HEK293T (cell line): ENCODE data around the gene TMEM181.

ENCODE experiments used
- CTCF ChIA-PET: fragments of 350-600 bp; formaldehyde crosslinking; extraction: SDS; loops from one replicate; lab custom pipeline; 2021; ENCODE audit warnings: antibody characterized with exemption, inconsistent platforms; lab: Yijun Ruan, JAX
- POLR2A ChIA-PET: fragments of 350-600 bp; formaldehyde crosslinking; extraction: SDS; loops from one replicate; lab custom pipeline; 2020; ENCODE audit warnings: antibody characterized with exemption, inconsistent platforms; lab: Yijun Ruan, JAX
- DNase-seq: peaks from one replicate; pipeline ENCODE4 v3.0.0; 2012; ENCODE audit warnings: mixed read lengths; ENCODE audit errors: extremely low spot score
- ARNT ChIP-seq: fragments of 450-650 bp; IDR thresholded peaks from 2 replicates; pipeline ENCODE4 v1.6.1; 2017; ENCODE audit warnings: mild to moderate bottlenecking
- BHLHE40 ChIP-seq: fragments of 450-650 bp; IDR thresholded peaks from 2 replicates; pipeline ENCODE4 v1.6.1; 2016; ENCODE audit warnings: mild to moderate bottlenecking, moderate library complexity, borderline replicate concordance
- CTBP1 ChIP-seq: fragments of 450-650 bp; IDR thresholded peaks from 2 replicates; pipeline ENCODE4 v1.6.1; 2016; ENCODE audit warnings: borderline replicate concordance
- ELF4 ChIP-seq: fragments of 450-650 bp; IDR thresholded peaks from 2 replicates; pipeline ENCODE4 v1.6.1; 2017; ENCODE audit warnings: antibody characterized with exemption
- FOXA1 ChIP-seq: fragments of 450-650 bp; IDR thresholded peaks from 2 replicates; pipeline ENCODE4 v1.6.1; 2016; ENCODE audit warnings: mild to moderate bottlenecking
- FOXK2 ChIP-seq: fragments of 450-650 bp; IDR thresholded peaks from 2 replicates; pipeline ENCODE4 v1.6.1; 2016; ENCODE audit warnings: mild to moderate bottlenecking
- FOXM1 ChIP-seq: fragments of 450-650 bp; IDR thresholded peaks from 2 replicates; pipeline ENCODE4 v1.6.1; 2017; ENCODE audit warnings: mild to moderate bottlenecking, borderline replicate concordance
- HDGF ChIP-seq: fragments of 450-650 bp; IDR thresholded peaks from 2 replicates; pipeline ENCODE4 v1.6.1; 2017; ENCODE audit warnings: antibody characterized with exemption, borderline replicate concordance
- L3MBTL2 ChIP-seq: fragments of 450-650 bp; conservative IDR thresholded peaks from 2 replicates; pipeline ENCODE4 v1.6.1; 2016; ENCODE audit warnings: mild to moderate bottlenecking
- LEF1 ChIP-seq: fragments of 450-650 bp; IDR thresholded peaks from 2 replicates; pipeline ENCODE4 v1.6.1; 2017; ENCODE audit warnings: mild to moderate bottlenecking, borderline replicate concordance
- NFRKB ChIP-seq: fragments of 450-650 bp; IDR thresholded peaks from 2 replicates; pipeline ENCODE4 v1.6.1; 2016; ENCODE audit warnings: mild to moderate bottlenecking, moderate library complexity
- SP1 ChIP-seq: fragments of 450-650 bp; IDR thresholded peaks from 2 replicates; pipeline ENCODE4 v1.6.1; 2017
- SUZ12 ChIP-seq: fragments of 450-650 bp; IDR thresholded peaks from 2 replicates; pipeline ENCODE4 v1.6.1; 2016; ENCODE audit warnings: mild to moderate bottlenecking
- TARDBP ChIP-seq: fragments of 450-650 bp; IDR thresholded peaks from 2 replicates; pipeline ENCODE4 v1.6.1; 2016
- ZNF384 ChIP-seq: fragments of 450-650 bp; IDR thresholded peaks from 2 replicates; pipeline ENCODE4 v1.6.1; 2016
- TF ChIP-seq, protein P1 (sequence below): fragments of 450-650 bp; IDR thresholded peaks from 2 replicates; pipeline ENCODE4 v1.6.1; 2016

The TMEM181 gene, protein sequence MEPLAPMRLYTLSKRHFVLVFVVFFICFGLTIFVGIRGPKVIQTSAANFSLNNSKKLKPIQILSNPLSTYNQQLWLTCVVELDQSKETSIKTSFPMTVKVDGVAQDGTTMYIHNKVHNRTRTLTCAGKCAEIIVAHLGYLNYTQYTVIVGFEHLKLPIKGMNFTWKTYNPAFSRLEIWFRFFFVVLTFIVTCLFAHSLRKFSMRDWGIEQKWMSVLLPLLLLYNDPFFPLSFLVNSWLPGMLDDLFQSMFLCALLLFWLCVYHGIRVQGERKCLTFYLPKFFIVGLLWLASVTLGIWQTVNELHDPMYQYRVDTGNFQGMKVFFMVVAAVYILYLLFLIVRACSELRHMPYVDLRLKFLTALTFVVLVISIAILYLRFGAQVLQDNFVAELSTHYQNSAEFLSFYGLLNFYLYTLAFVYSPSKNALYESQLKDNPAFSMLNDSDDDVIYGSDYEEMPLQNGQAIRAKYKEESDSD

DNA sequence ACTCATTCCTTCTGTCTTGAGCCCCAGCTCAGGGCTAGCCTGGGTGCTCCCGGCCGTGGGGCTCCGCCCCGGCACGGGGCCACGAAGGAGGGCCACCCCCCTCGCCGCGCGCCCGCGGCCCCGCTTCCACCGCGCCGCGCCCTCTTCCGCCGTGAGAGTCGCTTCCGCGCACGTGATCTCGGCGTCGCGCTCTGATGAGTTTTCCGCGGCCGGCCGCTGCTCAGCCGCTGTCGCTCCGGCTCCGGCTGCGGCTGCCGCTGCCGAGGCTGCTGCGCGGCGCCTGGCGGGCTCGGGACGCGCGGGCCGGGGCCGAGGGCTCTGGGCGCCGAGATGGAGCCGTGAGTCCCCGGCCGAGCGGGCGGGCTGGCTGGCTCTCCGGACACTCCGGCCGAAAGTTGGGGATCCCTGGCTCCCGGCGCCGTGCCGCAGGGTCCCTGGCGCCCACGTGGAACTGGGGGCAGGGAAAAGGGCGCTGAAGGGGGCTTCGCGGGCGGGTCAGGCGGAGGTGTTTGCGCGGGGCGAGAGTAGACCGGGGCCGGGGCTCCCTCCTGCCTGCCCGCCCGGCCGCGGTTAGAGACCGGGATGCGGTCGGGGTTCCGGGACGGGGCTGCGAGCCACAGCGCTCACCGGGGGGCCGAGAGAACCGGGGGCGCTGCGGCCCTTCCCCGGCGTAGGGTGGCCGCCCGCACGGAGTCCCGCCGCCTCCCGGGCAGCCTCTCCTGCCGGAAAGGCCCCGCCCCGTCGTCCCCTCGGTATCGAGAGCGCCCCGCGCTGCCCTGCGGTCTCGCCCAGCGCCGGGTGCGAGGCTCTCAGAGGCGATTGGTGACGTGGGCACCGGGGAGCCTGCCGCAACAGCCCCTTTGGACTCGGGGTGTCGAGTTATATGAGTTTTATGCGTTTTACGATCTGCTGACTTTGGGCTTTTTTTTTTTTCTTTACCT lies at the start of gene TMEM181:
Gene TMEM181 (plus strand): TSS at position 197 of the 941 bp plus-strand sequence. CDS start 134 bp downstream, at position 331.
- DNase-seq, result peak; percentile 92
- ChIA-PET POLR2A (interaction anchor here (1.3 kb wide), 3 partner anchors 11 to 21 kb away, joined by 4 to 5 read pairs (median 5); no protein-coding TSS in a partner anchor), CTCF (interaction anchor here (0.7 to 1.3 kb wide), 3 partner anchors 45 to 352 kb away, joined by 3 to 4 read pairs (median 3); no protein-coding TSS in a partner anchor)
- TF ChIP-seq L3MBTL2 (peak; percentile 69), BHLHE40 (no peak), FOXM1 (peak; percentile 76), ARNT (peak; percentile 69; the same call in 1 of the 2 replicates)

DNA sequence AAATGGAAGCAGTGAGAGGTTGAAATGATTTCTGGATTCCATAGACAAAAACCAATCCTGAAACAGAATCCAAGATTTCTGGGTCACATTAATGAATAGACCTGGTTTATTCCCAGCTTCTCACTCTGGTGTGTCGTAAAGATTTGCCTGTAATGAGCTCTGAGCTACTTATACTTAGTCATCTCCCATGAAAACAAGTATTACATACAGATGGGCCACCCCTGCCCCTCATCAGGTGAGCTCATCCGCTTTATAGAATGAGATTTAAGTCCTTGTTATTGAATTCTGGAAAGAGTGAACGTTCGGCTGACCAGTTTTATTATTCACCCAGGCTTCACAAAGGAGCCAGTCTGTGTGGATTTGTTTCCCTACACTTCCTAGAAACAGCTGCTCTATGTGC lies 47.1 kb upstream of the TMEM181 start:
- TF ChIP-seq LEF1 (no peak), ARNT (no peak), ZNF384 (no peak), FOXK2 (no peak), BHLHE40 (no peak)
- TF ChIP-seq, protein P1, sequence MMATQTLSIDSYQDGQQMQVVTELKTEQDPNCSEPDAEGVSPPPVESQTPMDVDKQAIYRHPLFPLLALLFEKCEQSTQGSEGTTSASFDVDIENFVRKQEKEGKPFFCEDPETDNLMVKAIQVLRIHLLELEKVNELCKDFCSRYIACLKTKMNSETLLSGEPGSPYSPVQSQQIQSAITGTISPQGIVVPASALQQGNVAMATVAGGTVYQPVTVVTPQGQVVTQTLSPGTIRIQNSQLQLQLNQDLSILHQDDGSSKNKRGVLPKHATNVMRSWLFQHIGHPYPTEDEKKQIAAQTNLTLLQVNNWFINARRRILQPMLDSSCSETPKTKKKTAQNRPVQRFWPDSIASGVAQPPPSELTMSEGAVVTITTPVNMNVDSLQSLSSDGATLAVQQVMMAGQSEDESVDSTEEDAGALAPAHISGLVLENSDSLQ, result no peak
- POLR2A ChIA-PET, result no interaction called here
- no peak for DNase-seq
- CTCF ChIA-PET, result interaction anchor here (0.8 kb wide), 1 partner anchor 10 kb away, joined by 6 read pairs; no protein-coding TSS in a partner anchor

DNA sequence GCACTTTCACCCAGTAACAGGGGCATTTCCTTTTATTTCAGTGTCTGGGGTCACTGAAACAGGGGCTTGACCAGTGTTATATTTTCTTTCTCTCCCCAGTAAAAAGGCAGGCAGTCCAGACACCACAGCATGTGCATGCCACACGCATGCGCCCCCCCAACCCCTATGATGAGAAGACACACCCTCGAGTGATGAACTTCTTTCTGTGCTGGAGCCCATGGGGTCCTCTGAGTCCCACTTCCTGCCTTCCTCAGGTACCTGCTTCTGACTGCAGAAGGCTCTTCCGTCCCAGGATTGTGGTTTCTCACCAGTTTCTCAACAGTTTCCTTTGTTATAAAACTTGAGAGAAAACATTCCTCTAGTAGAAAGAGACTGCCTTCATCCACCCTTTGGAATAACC lies 45.7 kb upstream of the TMEM181 start:
- ChIA-PET CTCF (no interaction called here), POLR2A (no interaction called here)
- DNase-seq, result no peak
- TF ChIP-seq, protein P1, result no peak
- TF ChIP-seq FOXA1, result no peak
- TF ChIP-seq TARDBP, result no peak
- TF ChIP-seq ELF4, result no peak
- no peak for TF ChIP-seq L3MBTL2
- TF ChIP-seq FOXK2, result no peak
- no peak for TF ChIP-seq SP1
- TF ChIP-seq SUZ12, result no peak
- no peak for TF ChIP-seq FOXM1
- TF ChIP-seq HDGF, result no peak
- no peak for TF ChIP-seq NFRKB

DNA sequence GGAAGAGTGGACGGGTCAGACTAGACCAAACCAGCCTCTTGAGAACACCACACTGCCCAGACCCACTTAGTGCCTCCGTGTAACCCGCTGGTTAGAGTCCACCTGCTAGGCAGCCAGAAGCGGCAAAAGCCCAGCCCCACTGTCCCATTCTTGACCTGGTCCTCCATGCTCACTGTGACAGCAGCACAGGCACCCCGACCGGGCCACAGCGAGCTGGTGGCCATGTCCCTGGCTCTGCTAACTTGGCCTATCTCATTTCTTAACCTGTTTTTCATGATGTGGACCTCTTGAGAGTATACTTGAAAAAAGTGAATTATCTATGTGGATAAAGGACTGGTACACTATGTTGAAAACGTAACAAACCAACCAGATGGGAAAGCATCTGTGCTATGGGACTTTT lies 44.9 kb upstream of the TMEM181 start:
- CTCF ChIA-PET, result no interaction called here
- POLR2A ChIA-PET, result no interaction called here
- DNase-seq, result no peak
- TF ChIP-seq ARNT (no peak), SP1 (no peak), BHLHE40 (no peak), NFRKB (no peak), FOXA1 (no peak), TARDBP (no peak)

DNA sequence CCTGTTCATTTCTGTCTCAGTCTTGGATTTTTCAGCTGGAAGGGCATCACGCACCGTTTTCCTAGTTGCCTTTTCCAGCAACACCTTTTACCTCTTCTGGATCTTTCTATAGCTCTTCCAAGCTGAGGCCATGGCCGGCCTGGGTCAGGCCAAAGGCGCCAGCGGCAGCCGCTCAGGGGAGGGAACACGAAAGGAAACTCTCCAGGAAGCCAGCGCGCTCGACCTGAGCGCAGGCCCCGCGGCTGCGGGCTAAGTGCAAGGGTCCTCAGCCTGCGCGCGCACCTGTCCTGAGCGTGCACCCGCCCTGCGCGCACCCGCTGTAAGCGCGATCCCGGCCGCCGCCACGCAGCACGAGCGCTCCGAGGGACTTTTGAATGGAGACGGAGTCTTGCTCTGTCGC lies 43.8 kb upstream of the TMEM181 start:
- no peak for DNase-seq
- ChIA-PET CTCF (no interaction called here), POLR2A (no interaction called here)
- TF ChIP-seq FOXA1 (no peak), FOXM1 (no peak), NFRKB (no peak), FOXK2 (no peak), CTBP1 (no peak), TARDBP (no peak), ZNF384 (no peak), ARNT (no peak)

DNA sequence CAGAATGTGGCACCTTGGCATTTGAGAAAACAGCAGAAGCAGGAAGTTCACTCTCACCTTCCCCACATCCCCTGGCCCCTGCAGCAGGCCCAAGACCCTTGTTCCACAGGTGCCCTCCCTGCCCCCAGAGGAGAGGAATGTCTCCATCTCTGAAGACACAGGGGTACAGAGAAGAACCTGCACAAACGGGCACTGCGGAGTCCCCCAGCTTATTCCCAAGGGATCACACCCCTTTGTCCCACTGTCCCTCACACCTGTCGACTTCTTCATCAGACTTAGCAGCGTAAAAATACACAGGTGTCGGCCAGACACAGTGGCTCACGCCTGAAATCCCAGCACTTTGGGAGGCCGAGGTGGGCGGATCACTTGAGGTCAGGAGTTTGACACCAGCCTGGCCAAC lies 42.9 kb upstream of the TMEM181 start:
- ChIA-PET CTCF (no interaction called here), POLR2A (no interaction called here)
- TF ChIP-seq, protein P1, result no peak
- TF ChIP-seq SUZ12 (no peak), BHLHE40 (no peak), CTBP1 (no peak), LEF1 (no peak), FOXA1 (no peak), HDGF (no peak)
- no peak for DNase-seq
